Esophagus squamous epithelium (tissue), 4 donors: ENCODE results near the gene CARD14.

ENCODE experiments used
- POLR2A ChIP-seq, 4 donors: fragments of 450-650 bp; IDR thresholded peaks; one replicate each; pipeline ENCODE4 v1.6.1; 2017; ENCODE audit warnings: antibody characterized with exemption in 4 of 4, mild to moderate bottlenecking in 4 of 4, moderate library complexity in 3 of 4
- TF ChIP-seq, protein P1 (sequence below), 6 experiments: fragments of 450-650 bp in 4 of 6; fragments of 200-600 bp in 2 of 6; sonication (generic) in 2 of 6; IDR thresholded peaks; one replicate each; pipeline ENCODE4 v1.5.1; 2016 to 2019; ENCODE audit warnings: antibody characterized with exemption in 6 of 6, mild to moderate bottlenecking in 4 of 6, moderate library complexity in 4 of 6

DNA sequence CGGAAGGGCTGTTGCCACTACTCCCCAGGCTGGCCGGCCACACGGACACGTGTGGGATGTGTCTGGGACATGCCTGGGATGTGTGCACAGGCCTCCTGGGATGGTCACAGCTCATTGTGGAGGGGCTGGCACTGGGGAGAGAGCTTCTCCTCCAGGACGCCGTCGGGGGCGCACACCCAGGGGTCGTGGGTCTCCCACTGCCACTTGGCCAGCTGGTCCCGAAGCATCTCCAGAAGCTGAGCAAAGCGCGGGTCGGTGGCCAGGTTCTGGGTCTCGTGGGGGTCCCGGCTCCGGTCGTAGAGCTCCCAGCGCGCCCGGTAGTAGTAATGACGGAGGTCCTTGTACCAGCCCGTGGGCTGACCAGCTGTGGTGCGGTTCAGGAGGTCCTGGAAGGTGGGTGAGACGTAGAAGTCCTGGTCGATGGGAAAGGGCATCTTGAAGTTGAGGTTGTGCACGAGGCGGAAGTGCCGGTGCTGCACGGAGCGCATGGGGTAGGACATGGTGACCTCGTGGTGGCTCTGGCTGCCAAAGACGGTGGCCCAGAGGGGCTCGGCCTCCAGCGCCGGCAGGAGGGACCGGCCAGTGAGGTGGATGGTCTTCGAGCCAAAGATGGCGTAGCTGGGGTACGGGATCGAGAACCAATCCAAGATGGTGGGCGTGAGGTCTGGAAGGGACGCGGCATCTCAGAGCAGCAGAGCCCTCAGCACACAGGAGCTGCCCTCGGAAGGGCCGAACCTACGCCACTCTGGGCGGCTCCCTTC, 40.7 kb downstream of the CARD14 start:
- TF ChIP-seq, protein P1, sequence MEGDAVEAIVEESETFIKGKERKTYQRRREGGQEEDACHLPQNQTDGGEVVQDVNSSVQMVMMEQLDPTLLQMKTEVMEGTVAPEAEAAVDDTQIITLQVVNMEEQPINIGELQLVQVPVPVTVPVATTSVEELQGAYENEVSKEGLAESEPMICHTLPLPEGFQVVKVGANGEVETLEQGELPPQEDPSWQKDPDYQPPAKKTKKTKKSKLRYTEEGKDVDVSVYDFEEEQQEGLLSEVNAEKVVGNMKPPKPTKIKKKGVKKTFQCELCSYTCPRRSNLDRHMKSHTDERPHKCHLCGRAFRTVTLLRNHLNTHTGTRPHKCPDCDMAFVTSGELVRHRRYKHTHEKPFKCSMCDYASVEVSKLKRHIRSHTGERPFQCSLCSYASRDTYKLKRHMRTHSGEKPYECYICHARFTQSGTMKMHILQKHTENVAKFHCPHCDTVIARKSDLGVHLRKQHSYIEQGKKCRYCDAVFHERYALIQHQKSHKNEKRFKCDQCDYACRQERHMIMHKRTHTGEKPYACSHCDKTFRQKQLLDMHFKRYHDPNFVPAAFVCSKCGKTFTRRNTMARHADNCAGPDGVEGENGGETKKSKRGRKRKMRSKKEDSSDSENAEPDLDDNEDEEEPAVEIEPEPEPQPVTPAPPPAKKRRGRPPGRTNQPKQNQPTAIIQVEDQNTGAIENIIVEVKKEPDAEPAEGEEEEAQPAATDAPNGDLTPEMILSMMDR (IDR thresholded peaks at IDR 0.05): no peak
- TF ChIP-seq POLR2A (IDR thresholded peaks at IDR 0.05): no peak
